HG03442 (cell line): Measurements from ENCODE around the gene DEFB112.

ENCODE experiments used
- ATAC-seq: cut with Tn5 transposase; IDR thresholded peaks from one replicate; pipeline ENCODE4 v1.9.1; 2021; ENCODE audit warnings: mild to moderate bottlenecking, moderate library complexity; ENCODE audit not compliant: unreplicated experiment

Gene DEFB112, protein sequence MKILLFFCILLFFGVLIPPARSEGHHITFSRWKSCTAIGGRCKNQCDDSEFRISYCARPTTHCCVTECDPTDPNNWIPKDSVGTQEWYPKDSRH

DNA sequence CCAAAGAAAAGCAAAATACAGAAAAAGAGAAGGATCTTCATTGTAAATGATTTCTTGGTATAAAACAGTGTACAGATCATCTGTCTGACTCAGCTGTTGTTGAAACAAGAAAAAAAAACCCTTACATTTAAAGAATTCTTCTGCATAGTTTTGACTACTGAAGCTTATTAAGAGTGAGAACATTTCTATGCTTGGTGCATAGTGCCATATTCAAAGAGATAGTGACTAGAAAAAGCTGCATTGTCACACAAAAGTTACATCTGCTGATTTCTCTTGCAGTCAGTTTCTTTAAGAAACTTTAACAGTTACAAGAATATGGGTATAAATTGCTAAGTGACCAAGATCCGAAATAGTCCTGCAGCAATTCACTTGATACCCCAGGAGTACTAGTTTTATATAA, at the start of gene DEFB112:
Gene DEFB112, minus strand, starts transcription at position 101 of the 400 bp plus-strand sequence. Its CDS starts 60 bp downstream, at position 41.
- no peak for ATAC-seq

DNA sequence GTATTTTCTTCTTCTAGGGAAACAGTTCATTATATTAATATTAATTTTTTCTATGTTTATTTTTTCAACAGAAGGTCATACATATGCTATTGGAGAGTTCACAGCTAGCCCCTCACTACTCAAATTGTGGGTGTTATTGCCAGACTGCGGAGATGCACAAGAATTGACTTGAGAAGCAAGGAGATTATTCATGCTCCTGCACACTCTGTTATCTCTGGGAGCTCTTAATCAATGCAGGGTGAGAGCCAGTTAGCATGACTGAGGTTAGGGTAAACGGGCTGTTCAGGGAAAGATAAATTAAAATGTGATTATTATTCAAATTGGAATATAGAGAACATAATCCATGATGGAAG, 48.9 kb upstream of the DEFB112 start:
- no peak for ATAC-seq

DNA sequence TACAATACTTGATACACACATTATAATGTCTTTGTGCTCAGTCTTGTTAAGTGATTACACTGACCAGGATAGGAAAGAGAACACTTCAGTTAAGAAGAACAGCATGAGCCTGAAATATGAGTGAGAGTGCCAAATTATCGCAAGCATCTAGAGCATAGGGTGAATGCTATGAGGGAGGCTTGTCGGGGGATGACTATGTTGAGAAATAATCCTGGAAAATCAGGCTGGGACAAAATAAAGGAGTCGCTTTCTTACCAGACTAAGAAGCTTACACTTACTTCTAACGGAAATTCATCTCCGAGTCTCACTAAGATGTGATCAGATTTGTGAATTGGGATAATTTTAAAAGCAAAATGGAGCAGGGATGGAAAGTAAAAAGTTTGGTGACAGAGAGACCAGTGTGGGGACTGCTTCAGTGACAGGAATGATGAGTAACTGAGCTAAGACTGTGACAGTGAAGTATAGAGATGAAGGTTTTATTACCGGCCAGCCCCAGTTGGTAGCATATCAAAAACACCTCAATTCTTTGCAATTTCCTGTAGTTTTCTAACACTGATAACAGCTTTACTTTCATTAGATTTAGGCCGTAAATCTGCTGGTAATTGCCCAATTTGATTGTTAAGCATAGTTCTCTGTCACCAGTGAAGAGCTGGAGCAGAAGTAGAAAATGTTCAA, 48.4 kb upstream of the DEFB112 start:
- no peak for ATAC-seq

DNA sequence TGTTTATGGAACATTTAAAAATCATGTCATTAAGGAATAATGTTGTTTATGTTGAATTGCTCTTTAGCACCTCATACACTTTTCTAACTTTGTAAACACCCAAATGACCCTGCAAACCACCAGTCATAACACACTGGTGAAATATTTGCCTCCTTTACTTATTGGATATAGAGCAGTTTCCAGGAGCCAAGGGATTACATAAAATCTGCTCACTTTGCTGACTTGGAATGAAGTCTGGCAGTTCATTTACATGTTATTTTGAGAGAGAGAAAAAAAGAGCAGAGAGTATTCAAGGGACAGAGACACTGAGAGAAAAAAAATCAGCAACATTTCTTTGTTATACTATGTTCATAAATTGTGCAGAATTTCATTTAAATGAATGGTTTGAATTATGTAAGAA, 46.6 kb upstream of the DEFB112 start:
- ATAC-seq = no peak

DNA sequence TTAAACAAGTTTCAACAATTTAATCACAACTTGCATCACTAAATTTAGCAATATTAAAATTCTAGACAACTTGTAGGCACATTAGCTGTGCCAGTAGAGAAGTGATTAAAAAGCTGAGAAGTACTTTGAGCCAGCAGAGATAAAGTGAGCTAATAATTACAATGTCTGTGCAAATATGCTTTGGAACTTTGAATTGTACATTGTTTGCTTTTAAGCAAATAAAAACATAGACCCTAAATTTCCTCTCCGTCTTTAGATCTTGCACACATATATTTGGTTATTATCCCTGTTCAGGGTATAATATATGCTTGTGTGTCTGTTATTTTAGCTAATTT, 44.2 kb upstream of the DEFB112 start:
- ATAC-seq = no peak

DNA sequence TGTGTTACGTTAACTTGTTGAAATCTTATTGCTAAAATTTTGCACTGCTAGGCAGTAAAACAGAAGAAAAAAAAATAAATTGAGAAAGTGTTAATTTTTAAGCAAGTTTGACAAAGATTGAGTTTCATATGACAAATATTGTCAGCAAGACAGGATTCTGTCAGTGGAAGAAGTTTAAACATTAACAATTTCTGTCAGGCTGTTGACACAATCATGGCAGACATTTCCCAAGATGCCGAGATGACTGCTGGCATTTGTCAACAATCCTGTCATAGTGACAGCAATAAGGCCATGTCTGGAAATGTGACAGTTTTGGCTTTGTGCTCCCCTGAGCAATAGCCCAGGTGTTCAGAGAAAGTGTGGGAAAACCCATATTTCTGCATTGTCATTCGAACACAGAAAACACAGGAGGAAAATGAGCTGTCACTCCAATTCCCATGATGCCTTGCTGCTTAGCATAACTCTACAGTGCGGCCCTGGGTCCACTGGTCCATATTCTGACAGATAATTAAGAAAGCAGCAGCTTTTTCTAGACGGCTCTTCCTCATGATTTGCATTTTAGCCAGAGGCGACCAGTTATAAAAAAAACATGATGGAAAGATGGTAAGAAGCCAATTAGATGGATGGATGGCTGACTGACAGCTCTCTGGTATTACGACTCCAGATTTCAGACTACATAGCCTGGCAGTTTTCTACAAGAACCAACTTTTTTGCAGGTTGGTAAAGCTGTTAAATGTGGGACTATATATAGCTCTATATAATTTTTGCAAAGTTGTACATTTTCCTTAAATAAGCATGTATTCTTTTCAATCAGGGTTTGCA, 43.6 kb upstream of the DEFB112 start:
- ATAC-seq = no peak

DNA sequence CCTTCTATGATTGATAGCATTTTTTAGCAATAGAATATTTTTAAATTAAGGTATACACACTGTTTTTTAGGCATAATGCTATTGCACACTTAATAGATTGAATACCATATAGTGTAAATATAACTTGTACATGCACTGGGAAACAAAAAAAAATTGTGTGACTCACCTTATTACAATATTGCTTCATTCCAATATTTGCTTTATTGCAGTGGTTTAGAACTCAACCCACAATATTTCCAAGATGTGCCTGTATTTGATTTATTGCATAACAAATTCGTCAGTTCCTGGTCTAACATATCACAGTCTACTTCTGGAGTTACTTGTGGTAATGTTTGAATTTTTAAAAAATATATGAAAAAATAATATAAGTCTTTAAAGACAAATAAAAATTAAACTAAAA, 41.9 kb upstream of the DEFB112 start:
- no peak for ATAC-seq

DNA sequence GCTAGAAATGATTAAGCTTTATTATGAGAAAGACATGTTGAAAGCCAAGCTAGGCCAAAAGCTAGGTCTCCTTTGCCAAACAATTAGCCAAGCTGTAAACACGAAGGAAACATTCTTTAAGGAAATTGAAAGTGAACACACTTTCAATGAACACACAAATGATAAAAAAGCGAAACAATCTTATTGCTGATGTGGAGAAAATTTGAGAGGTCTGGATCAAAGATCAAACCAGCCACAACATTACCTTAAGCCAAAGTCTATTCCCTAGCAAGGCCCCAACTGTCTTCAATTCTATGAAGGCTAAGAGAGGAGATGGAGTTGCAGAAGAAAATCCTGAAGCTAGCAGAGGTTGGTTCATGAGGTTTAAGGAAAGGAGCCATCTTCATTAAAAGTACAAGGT, 40.2 kb upstream of the DEFB112 start:
- ATAC-seq = no peak

DNA sequence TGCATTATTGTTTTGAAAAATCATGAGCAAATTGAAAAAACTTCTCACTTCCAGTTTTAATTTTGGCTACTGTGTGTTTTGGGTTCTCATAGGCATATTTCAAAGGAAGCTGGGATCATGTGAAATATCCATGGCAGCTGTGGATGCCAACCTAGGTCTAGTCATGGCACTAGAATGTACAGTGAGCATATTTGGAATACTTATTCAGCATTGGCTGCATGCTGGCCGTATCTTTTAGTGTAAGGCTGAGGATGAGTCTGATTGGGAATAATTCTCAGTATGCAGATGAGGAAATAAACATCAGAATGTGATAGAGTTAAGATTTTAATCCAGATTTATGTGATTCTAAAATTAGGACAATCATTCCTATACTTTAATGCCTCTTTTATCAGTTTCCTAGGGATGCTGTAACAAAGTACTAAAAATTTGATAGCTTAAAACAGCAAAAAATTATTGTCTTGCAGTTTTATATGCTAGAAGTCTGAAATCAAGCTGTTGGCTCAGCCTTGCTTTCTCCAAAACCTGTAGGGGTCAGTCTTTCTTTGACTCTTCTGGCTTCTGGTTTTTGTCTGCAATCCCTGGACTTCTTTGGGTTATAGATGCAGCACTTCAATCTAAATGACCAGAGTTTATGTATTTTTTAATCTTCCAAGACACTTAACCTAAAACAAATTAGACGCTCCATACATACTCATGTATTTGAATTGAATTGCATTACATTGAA, 37.7 kb upstream of the DEFB112 start:
- no peak for ATAC-seq

DNA sequence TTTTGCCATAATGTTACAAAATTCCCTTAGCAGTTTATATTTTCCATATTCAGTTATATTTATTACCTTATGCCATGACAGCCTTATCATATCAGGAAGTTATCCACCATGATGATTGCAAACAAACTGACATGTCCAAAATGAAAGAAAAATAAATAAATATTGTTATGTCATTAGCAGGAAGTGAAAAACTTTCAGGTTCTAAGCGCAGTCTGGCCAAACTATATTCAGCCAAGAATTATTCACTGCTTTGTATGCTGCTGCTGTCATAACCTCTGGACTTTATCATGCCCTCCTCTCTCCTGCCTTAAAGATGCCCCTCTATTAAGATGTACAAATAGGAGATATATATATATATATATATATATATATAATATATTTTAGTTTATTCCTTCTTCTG, 27.7 kb upstream of the DEFB112 start:
- no peak for ATAC-seq

DNA sequence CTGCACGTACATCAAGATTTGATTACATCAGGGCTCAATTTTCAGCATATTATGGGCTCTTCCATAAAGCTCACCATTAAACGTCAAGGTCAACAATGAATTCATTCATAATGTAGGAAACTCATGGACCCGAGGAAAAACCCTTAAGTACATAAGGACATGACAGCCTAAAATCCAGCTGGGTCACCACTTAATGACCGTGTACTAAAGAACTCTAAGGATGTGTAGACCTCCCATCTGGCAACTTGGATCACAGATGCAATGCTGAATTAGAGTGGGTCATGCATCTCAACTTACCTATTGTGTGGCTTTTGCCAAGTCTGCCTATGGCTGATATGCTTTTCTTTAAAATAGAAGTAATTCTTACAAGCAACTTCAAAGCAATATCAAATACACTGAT, 26.7 kb upstream of the DEFB112 start:
- ATAC-seq = no peak

DNA sequence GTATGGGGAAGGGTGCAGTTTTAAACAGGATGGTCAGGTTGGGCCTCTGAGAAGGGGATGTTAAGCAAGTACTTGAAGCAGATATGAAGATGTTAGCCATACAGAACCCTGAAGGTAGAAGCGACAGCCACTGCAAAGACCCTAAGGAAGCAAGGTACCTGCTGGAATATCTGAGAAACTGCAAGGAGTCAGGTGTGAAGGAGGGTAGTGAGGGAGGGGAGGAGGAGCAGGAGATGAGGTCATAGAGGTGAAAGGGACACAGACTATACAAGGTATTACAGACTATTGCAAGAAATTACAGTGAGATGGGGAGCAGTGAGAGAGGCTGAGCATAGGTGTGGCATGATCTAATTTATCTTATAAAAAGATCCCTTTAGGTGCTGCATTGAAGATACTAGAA, 22.2 kb upstream of the DEFB112 start:
- no peak for ATAC-seq

DNA sequence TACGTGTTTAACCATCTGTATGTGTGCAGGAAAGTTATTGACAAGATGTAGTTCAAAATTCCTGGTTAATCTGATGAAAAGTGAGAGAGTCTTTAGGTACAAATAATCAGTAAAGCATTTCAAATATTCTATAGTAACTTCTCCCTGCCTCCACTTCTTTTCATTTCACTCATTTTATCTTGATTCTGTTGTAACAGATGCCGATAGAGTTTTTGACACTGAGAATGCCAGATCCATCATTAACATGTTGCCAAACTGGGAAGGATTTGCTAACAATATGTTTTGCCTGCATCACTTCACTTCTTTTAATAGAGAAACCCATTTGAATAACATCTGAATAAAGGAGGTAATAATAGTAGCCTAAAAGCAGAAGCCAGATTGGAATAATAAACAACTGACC, 20.4 kb upstream of the DEFB112 start:
- no peak for ATAC-seq

DNA sequence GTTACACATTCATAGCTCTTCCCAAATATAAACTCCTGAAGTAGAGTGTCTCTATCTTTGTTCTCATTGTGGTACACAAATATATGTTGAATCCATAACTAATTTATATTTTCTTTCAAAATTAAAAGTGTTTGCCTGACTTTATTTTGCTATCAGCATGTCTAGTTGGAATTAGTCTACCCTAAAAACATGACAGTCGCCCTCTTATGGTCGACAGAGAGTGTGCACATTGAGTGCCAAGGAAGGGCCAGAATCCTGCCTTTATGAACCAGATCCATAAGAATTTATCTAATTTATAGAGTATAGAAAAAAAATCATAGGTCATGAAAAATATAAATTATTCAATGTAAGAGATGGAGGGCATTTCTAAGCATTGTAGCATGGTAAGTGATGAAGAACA, 12.3 kb upstream of the DEFB112 start:
- no peak for ATAC-seq

DNA sequence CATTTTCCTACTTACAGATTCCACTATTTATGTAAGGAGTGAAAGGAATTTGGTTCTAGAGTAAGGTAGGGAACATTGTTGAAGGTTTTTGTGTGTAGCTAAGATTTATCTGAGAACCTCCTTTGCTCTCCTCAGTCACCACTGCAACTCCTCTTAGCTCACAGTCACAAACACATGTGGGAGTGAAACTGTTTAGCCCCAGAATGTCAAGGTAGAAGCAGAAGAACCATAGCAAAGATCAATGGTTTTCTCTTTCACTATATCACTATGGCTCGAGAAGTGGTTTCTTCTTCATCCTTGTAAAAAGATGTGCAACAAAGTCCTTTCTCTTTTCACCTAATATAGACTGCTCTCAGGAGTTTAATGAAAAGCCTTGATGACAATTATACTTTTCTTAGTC, 6.5 kb upstream of the DEFB112 start:
- ATAC-seq = no peak

DNA sequence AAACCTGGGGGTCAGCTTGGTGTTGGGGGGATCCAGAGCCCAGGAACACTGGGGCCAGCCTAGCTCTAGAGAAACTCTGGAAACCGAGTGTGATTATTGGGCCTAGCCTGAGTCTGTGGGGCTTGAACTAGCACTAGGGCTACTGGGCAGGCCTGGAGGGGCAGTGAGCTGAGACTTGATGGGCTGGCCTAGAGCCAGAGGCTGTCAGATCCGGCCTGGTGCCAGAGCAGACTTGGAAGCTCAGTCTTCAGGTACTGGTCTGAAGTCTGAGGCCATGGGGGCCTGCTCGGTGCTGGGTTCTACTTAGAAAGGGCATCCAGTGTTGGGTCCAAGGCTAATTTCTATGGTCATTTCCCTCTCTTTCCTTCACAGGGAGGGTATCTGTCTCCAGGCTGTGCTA, 2.7 kb downstream of the DEFB112 start:
- ATAC-seq = no peak

DNA sequence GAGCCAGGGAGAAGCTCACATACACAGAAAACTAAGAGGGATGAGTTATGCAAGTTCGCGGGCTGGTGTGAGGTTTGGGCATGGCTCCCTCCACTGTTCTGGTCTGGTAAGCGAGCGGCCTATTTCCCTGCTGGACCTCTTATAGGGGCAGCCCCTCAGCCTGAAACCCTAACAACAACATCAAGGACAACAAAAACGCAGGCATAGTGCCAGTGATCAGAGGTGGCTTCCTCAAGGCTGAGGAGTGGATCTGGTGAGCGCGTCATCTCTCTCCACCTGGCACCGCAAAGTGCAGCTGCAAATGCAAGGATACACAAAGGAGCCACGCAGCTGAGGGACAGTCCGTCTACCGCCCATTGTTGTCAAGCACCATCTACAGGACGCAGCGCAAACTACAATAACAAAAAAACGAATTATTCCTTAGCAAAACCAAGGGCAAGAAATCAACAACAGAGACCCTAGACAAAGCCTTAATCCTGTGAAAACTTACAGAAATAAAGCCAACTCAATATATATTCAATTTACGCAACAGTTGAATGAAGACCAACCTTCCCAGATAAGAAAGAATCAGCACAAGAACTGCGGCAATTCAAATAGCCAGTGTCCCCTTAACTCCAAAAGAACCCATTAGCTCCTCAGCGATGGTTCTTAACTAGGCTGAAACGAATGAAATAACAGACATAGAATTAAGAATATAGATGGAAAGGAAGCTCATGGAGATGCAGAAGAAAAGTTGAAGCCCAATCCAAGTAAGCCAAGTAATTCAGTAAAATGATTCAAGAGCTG, 18.8 kb downstream of the DEFB112 start:
- peak; percentile 55 for ATAC-seq

DNA sequence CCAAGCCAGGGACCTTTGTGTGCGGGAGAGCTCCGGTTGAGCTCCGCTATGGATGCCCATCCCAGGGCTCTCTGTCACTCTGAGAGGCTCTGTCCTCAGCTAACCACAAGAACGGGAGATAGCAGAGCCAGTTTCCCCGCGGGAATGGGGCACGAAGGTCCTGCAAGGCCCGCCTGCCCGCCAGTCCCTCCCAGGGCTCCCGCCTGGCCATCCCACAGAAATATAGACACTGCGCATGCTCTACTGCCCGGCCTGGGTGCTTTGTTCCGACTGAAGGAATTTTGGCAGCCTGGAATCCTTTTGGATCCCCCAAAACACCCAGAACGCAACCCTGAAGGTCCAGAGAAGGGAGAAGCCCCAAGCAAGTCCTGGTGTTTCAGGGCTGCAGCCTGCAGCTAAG, 19.4 kb downstream of the DEFB112 start:
- ATAC-seq = no peak

DNA sequence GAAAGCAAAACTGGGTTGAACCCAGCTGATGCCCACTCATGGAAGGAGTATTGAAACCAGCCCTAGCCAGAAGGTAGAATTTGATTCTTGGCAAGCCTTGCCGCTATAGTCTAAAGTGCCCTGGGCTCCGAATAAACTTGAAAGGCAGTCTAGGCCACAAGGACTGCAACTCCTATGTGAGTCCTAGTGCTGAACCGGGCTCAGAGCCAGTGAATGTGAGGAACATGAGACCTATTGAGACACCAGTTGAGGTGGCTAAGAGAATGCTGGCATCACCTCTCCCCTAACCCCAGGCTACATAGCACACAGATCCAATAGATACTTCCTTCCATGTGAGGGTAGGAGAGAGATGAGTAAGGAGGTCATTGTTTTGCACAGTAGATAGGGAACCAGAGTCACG, 24.5 kb downstream of the DEFB112 start:
- ATAC-seq = no peak

DNA sequence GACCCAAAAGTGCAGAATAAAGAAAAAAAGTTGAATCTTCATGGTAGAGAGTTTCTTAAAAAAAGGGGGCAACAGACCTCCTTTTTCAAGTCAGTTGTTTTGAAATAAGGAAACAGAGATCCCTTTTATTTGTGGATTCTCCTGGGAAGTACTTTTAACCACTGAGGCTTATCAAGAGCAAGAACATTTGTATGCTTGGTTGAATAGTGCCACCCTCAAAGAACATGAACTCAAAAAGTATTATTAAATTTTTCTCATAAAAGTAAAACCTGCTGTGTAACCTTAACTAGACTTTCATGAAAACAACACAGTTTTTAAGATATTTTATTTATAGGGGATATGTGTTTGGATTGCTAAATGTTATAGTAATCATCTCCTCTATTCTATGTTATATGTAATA, 27.8 kb downstream of the DEFB112 start, which contains the start of gene DEFB110:
Gene DEFB110, minus strand, starts transcription at position 101 of the 400 bp plus-strand sequence. Its CDS starts 59 bp downstream, at position 42.
- ATAC-seq = no peak

DNA sequence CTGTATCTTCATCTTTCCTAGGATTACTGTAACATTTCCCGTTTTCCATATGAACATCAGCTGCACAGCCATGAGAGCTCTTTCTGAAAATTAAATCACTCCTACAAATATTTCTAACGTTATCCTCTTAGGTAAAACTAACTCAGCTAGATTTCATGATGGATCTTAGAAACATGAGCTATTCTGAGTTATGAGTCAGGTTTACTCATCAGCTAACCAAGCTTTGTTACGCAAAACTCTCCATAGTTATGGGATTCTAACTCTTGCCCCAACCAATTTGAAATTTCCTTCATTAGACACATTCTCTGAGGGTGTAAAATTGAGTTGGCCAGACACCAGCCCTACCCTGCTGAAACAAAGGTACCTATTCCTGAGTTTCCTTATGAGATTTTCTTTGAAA, 41.9 kb downstream of the DEFB112 start:
- no peak for ATAC-seq
